Prostate gland (tissue), 2 donors: ENCODE measurements around the gene METTL4.

Experiments
- CTCF ChIP-seq, 4 experiments: fragments of 200-600 bp in 2 of 4; fragments of 450-650 bp in 2 of 4; sonication (generic) in 2 of 4; IDR thresholded peaks; 1 replicate in 3 of 4; 2 replicates in 1 of 4; pipeline ENCODE4 v1.5.1; 2016 to 2019; ENCODE audit warnings: antibody characterized with exemption in 4 of 4, mild to moderate bottlenecking in 2 of 4, moderate library complexity in 2 of 4
- POLR2A ChIP-seq: fragments of 450-650 bp; IDR thresholded peaks from one replicate; pipeline ENCODE4 v1.6.1; 2016; ENCODE audit warnings: antibody characterized with exemption, mild to moderate bottlenecking
- POLR2AphosphoS5 ChIP-seq: sonication (generic); formaldehyde crosslinking; IDR thresholded peaks from one replicate; pipeline ENCODE4 v1.6.1; 2017; ENCODE audit warnings: antibody characterized with exemption

- no peak for TF ChIP-seq POLR2A
- no peak for TF ChIP-seq CTCF (IDR thresholded peaks at IDR 0.05)
- TF ChIP-seq POLR2AphosphoS5, result no peak
Observed at GRCh38 chr18:2532797-2533196, 38.5 kb downstream of the METTL4 start.
